Measurements from ENCODE around the gene IFFO2. TPM values are rescaled to one million over a fixed set of nuclear protein-coding genes. Genes with fewer than 3 reads are reported as not detected.

IFFO2 gene
- total and polyA plus RNA-seq, 2 of the 8 experiments (the other 6 are each of a cell fraction or from before 2014, with no cell fraction given) = 6.6 to 10.4 TPM

- Histone ChIP-seq H2BK20ac (ENCODE audit: low read length) (peak overlapping the region; percentile 94), H3K79me1 (ENCODE audit: low read depth, low read length) (no peaks in the 10 kb centered on the region), H2BK12ac (ENCODE audit: low read depth, low read length) (peak overlapping the region; percentile 99), H3K9ac (replicated peaks in 1 of 4; ENCODE audit: extremely low read depth in 1 of 4, low read depth in 3 of 4, low read length in 3 of 4) (peak overlapping the region in 2 of 4 experiments; percentile 11 to 15; a peak in 1 of 7 replicates), H4K8ac (ENCODE audit: extremely low read depth, insufficient read depth, low read length) (peak overlapping the region; percentile 76; the same call in 1 of the 2 replicates), H3K23me2 (ENCODE audit: low read depth, low read length) (0 out of 2 replicates have a peak, but pooled peaks cover 3% of the 10 kb centered on the region), H3K14ac (ENCODE audit: insufficient read length) (no peak overlapping the region), H3K27ac (ENCODE audit: low read depth, low read length) (no peak overlapping the region; the same call in 1 of the 2 replicates), H3K9me3 (ENCODE audit: insufficient read depth in 2 of 2, low read depth in 1 of 2, low read length in 1 of 2) (no peaks in the 10 kb centered on the region), H3K36me3 (ENCODE audit: control insufficient read depth in 2 of 4, insufficient read depth in 4 of 4, low read length in 3 of 4) (no peaks in the 10 kb centered on the region), H3K23ac (ENCODE audit: insufficient read length) (no peak overlapping the region), H2AK5ac (ENCODE audit: low read depth, low read length) (peak overlapping the region; percentile 99), H3K4me3 (ENCODE audit: extremely low read depth in 1 of 4, insufficient read depth in 2 of 4, low read depth in 3 of 4, low read length in 4 of 4) (peak overlapping the region in 2 of 4 experiments; percentile 8 to 34; a peak in 2 of 8 replicates), H4K20me1 (replicated peaks in 1 of 2; ENCODE audit: control insufficient read depth in 1 of 2, insufficient read depth in 2 of 2, low read length in 2 of 2) (no peaks in the 10 kb centered on the region), H3K56ac (replicated peaks; ENCODE audit: insufficient read length, low read depth, low read length) (no peak overlapping the region), H3K4me2 (ENCODE audit: insufficient read depth in 1 of 2, low read depth in 2 of 2, low read length in 2 of 2) (peak overlapping the region; percentile 55 to 83), H2BK15ac (ENCODE audit: low read length) (peak overlapping the region; percentile 99), H3K4ac (replicated peaks; ENCODE audit: insufficient read length, low read depth, low read length) (peak overlapping the region; percentile 76), H3K79me2 (ENCODE audit: control insufficient read depth in 1 of 2, insufficient read depth in 2 of 2, low read length in 2 of 2) (no peaks in the 10 kb centered on the region), H3K4me1 (replicated peaks in 1 of 4; ENCODE audit: control insufficient read depth in 3 of 4, insufficient read depth in 4 of 4, low read length in 3 of 4) (peaks cover 16 to 25% (median 20%) of the 10 kb centered on the region in 4 experiments), H3K27me3 (replicated peaks in 1 of 4; ENCODE audit: control insufficient read depth in 3 of 4, extremely low read depth in 1 of 4, insufficient read depth in 3 of 4, low read length in 3 of 4) (peaks cover 0 to 5% (median 3%) of the 10 kb centered on the region in 4 experiments; a peak in 2 of 7 replicates), H4K91ac (replicated peaks; ENCODE audit: insufficient read length, low read length) (peak overlapping the region; percentile 99), H3K18ac (ENCODE audit: extremely low read depth, low read length) (peak overlapping the region; percentile 95), H2BK120ac (replicated peaks; ENCODE audit: low read depth, low read length) (peak overlapping the region; percentile 6), H2BK5ac (ENCODE audit: low read depth, low read length) (peak overlapping the region; percentile 96), H2AFZ (ENCODE audit: low read length) (no peak overlapping the region; the same call in 1 of the 2 replicates), H4K5ac (ENCODE audit: insufficient read length, low read depth, low read length) (peak overlapping the region; percentile 37)
- FAIRE-seq = no peak
- ChIA-PET CTCF (ENCODE audit: partially characterized antibody) (interaction anchor here (0.6 to 5.6 kb wide), 7 partner anchors 10 to 65 kb away, joined by 3 to 60 read pairs (median 3); no protein-coding TSS in a partner anchor), POLR2A (ENCODE audit: partially characterized antibody) (interaction anchor here (0.6 to 3.5 kb wide), 6 partner anchors 8 to 303 kb away, joined by 3 to 20 read pairs (median 3); partner anchors contain the start of gene MRTO4)
- WGBS, 2 experiments (ENCODE audit: extremely low coverage in 1 of 2, insufficient coverage in 1 of 2, insufficient read length in 1 of 2, insufficient replicate concordance in 2 of 2, low coverage in 1 of 2, low lambda C conversion rate in 2 of 2, missing lambda C conversion rate in 1 of 2) = 71% methylated on average over 23 of the region's 23 CpGs; no CpG with 5 or more reads in 1 of the 2 experiments
- DNase-seq (ENCODE audit: low read depth in 1 of 2, low spot score in 2 of 2) = no peak
- TF ChIP-seq JUN (IDR thresholded peaks at IDR 0.05; ENCODE audit: low read depth, low read length) = no peak
- no peak for TF ChIP-seq PHF8 (conservative IDR thresholded peaks at IDR 0.05; ENCODE audit: low read depth, low read length)
- TF ChIP-seq SRF (IDR thresholded peaks at IDR 0.05; ENCODE audit: low read depth, low read length) = no peak
- TF ChIP-seq EP300 (IDR thresholded peaks at IDR 0.05; ENCODE audit: borderline replicate concordance in 1 of 2, low read depth in 2 of 2, low read length in 2 of 2) = no peak
- TF ChIP-seq KDM4A (IDR thresholded peaks at IDR 0.05; ENCODE audit: low read depth, low read length, severe bottlenecking) = no peak
- no peak for TF ChIP-seq EZH2 (IDR thresholded peaks at IDR 0.05; ENCODE audit: low read depth, low read length, severe bottlenecking)
- TF ChIP-seq TCF12 (IDR thresholded peaks at IDR 0.05; ENCODE audit: low read depth, low read length) = no peak
- no peak for TF ChIP-seq BACH1 (IDR thresholded peaks at IDR 0.05; ENCODE audit: low read length)
- TF ChIP-seq SP4 (IDR thresholded peaks at IDR 0.05; ENCODE audit: low read length) = no peak
- no peak for TF ChIP-seq CTBP2 (IDR thresholded peaks at IDR 0.05; ENCODE audit: borderline replicate concordance, insufficient read depth, insufficient read length, low read length)
- no peak for TF ChIP-seq TEAD4 (IDR thresholded peaks at IDR 0.05; ENCODE audit: low read depth, low read length)
- no peak for TF ChIP-seq SP1 (IDR thresholded peaks at IDR 0.05; ENCODE audit: low read depth, low read length)
Observed at GRCh38 chr1:18948913-18949685, 7.4 kb downstream of the IFFO2 start.
